ENCODE results near the gene NKAIN2.

NKAIN2 gene

GRCh38 chr6:124076336-124077048 lies 272.8 kb downstream of the NKAIN2 start (continued):
- TF ChIP-seq ZNF302 (tag by site-specific recombination; IDR thresholded peaks at IDR 0.05; ENCODE audit: low read depth) (no peak), ZNF174 (tag by site-specific recombination; IDR thresholded peaks at IDR 0.05) (no peak), ZNF76 (tag by site-specific recombination; IDR thresholded peaks at IDR 0.05; ENCODE audit: borderline replicate concordance, low read depth) (0 out of 2 replicates have a peak, but pooled peaks have one; percentile 45), WT1 (tag by site-specific recombination; IDR thresholded peaks at IDR 0.05) (peak; percentile 98), ZNF791 (tag by site-specific recombination; IDR thresholded peaks at IDR 0.05) (no peak), KLF1 (tag by site-specific recombination; IDR thresholded peaks at IDR 0.05) (peak; percentile 71), SP2 (tag by site-specific recombination; IDR thresholded peaks at IDR 0.05) (peak; percentile 28; the same call in 1 of the 2 replicates), ZNF501 (tag by site-specific recombination; IDR thresholded peaks at IDR 0.05) (peak; percentile 50; the same call in 1 of the 2 replicates), ZBTB10 (tag by site-specific recombination; IDR thresholded peaks at IDR 0.05) (no peak), TSHZ1 (tag by site-specific recombination; IDR thresholded peaks at IDR 0.05; ENCODE audit: borderline replicate concordance) (peak; percentile 85), ZFP3 (tag by site-specific recombination; IDR thresholded peaks at IDR 0.05; ENCODE audit: low read depth) (no peak), SCRT2 (tag by site-specific recombination; IDR thresholded peaks at IDR 0.05) (peak; percentile 85), ZNF362 (tag by site-specific recombination; IDR thresholded peaks at IDR 0.05) (peak; percentile 74), ZNF639 (tag by site-specific recombination; IDR thresholded peaks at IDR 0.05) (peak; percentile 82), ZNF707 (tag by site-specific recombination; IDR thresholded peaks at IDR 0.05) (no peak), SP7 (tag by site-specific recombination; IDR thresholded peaks at IDR 0.05) (peak; percentile 99), ZNF221 (tag by site-specific recombination; IDR thresholded peaks at IDR 0.05; ENCODE audit: borderline replicate concordance) (no peak), ELK4 (IDR thresholded peaks at IDR 0.05; ENCODE audit: borderline replicate concordance, low read depth, low read length) (no peak), ZNF146 (tag by site-specific recombination; IDR thresholded peaks at IDR 0.05) (0 out of 2 replicates have a peak, but pooled peaks have one; percentile 7), ZNF580 (tag by site-specific recombination; IDR thresholded peaks at IDR 0.05) (peak; percentile 88), ZNF354C (tag by site-specific recombination; IDR thresholded peaks at IDR 0.05; ENCODE audit: borderline replicate concordance, low read depth) (no peak), ZNF184 (tag by site-specific recombination; IDR thresholded peaks at IDR 0.05) (no peak), HOXD13 (CRISPR knock-in tag; IDR thresholded peaks at IDR 0.05; ENCODE audit: borderline replicate concordance) (no peak), ZNF169 (tag by site-specific recombination; IDR thresholded peaks at IDR 0.05) (no peak), MEIS1 (CRISPR knock-in tag; IDR thresholded peaks at IDR 0.05; ENCODE audit: borderline replicate concordance) (peak; percentile 78; the same call in 1 of the 2 replicates), ZNF585B (tag by site-specific recombination; IDR thresholded peaks at IDR 0.05) (no peak), ZNF561 (tag by site-specific recombination; IDR thresholded peaks at IDR 0.05; ENCODE audit: borderline replicate concordance) (peak; percentile 89; the same call in 1 of the 2 replicates), ZNF423 (tag by site-specific recombination; IDR thresholded peaks at IDR 0.05) (no peak), MZF1 (tag by site-specific recombination; IDR thresholded peaks at IDR 0.05; ENCODE audit: borderline replicate concordance) (peak; percentile 89; the same call in 1 of the 2 replicates)
